Tibial artery (tissue), 4 donors: ENCODE measurements around the gene MAPKAP1.
A peak's percentile ranks its signal among the peaks of the same experiment; 100 is the strongest.

Experiments used
- DNase-seq, 2 donors: peaks; one replicate each; pipeline ENCODE4 v3.0.0-alpha.2; 2019
- H3K27ac ChIP-seq, 2 donors: fragments of 200-600 bp; sonication (generic) in 1 of 2; 1 replicate in 1 of 2; 2 replicates in 1 of 2; pipeline ENCODE4 v1.5.1; 2018 to 2019; ENCODE audit warnings: mild to moderate bottlenecking in 1 of 2
- H3K27me3 ChIP-seq, 2 donors: fragments of 200-600 bp; sonication (generic) in 1 of 2; one replicate each; pipeline versions ENCODE4 v1.5.1 to v1.6.0; 2016 to 2019
- H3K36me3 ChIP-seq, 3 donors: fragments of 200-600 bp; sonication (generic) in 2 of 3; one replicate each; pipeline ENCODE4 v1.5.1; 2016 to 2019; ENCODE audit warnings: mild to moderate bottlenecking in 2 of 3
- H3K4me1 ChIP-seq, 4 donors: fragments of 200-600 bp; sonication (generic) in 2 of 4; 1 replicate in 3 of 4; 2 replicates in 1 of 4; pipeline ENCODE4 v1.5.1; 2016 to 2019
- H3K4me3 ChIP-seq, 2 donors: fragments of 200-600 bp; sonication (generic) in 1 of 2; 1 replicate in 1 of 2; 2 replicates in 1 of 2; pipeline ENCODE4 v1.5.1; 2018 to 2019; ENCODE audit warnings: mild to moderate bottlenecking in 2 of 2
- H3K9me3 ChIP-seq, 3 donors: fragments of 200-600 bp; sonication (generic) in 1 of 3; one replicate each; pipeline ENCODE4 v1.5.1; 2016 to 2019
- CTCF ChIP-seq, 2 experiments: fragments of 200-600 bp in 1 of 2; fragments of 450-650 bp in 1 of 2; IDR thresholded peaks; one replicate each; pipeline ENCODE4 v1.5.1; 2017 to 2019; ENCODE audit warnings: antibody characterized with exemption in 2 of 2, mild to moderate bottlenecking in 1 of 2, moderate library complexity in 1 of 2
- intact Hi-C: fragments of 100-400 bp; cut with DNase I; formaldehyde crosslinking; loops from one replicate; pipeline ENCODE4 v1.15.0; 2023; ENCODE audit warnings: low total_unique reads

MAPKAP1 gene

GRCh38 chr9:125476645-125477044 is 230.4 kb downstream of the MAPKAP1 start:
- Histone ChIP-seq H3K4me3 (no peak overlapping the region), H3K36me3 (peaks cover 0 to 21% (median 5%) of the 10 kb centered on the region in 3 donors), H3K27me3 (no peaks in the 10 kb centered on the region), H3K27ac (no peak overlapping the region), H3K4me1 (peaks cover 0 to 22% (median 15%) of the 10 kb centered on the region in 4 donors), H3K9me3 (no peaks in the 10 kb centered on the region)
- DNase-seq, result no peak
- intact Hi-C loops, result no loop called here
- no peak for TF ChIP-seq CTCF (IDR thresholded peaks at IDR 0.05)

DNA sequence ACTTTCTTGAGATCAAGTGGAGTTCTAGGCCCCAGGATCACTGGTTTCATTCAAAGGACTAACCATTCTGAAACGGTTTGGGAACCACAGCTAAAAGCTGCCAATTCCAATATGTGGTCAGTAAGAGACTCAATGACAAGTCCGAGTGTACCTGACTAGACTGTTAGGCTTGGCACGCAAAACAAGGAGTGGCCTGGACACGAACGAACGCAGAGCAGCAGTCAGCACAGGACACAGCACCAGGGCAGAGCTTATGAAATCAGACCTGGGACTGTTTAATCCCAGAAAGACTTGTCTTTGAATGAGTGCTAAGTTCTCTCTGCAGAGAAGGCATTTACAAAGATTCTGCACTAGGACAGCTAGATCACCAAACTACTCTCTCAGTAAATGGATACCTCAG is 231.6 kb downstream of the MAPKAP1 start:
- Histone ChIP-seq H3K4me1 (peaks cover 0 to 22% (median 15%) of the 10 kb centered on the region in 4 donors), H3K36me3 (peaks cover 0 to 23% (median 0%) of the 10 kb centered on the region in 3 donors), H3K27me3 (no peaks in the 10 kb centered on the region), H3K9me3 (no peaks in the 10 kb centered on the region), H3K27ac (no peak overlapping the region), H3K4me3 (no peak overlapping the region)
- DNase-seq, result no peak
- no peak for TF ChIP-seq CTCF (IDR thresholded peaks at IDR 0.05)
- intact Hi-C loops, result no loop called here

- intact Hi-C loops, result no loop called here
- Histone ChIP-seq H3K27me3 (no peaks in the 10 kb centered on the region), H3K4me1 (peaks cover 0 to 22% (median 15%) of the 10 kb centered on the region in 4 donors), H3K36me3 (peaks cover 0 to 23% (median 0%) of the 10 kb centered on the region in 3 donors), H3K27ac (peak overlapping the region; percentile 14 to 46), H3K4me3 (no peak overlapping the region), H3K9me3 (no peaks in the 10 kb centered on the region)
- peak in 1 of 2 experiments; percentile 10 for TF ChIP-seq CTCF (IDR thresholded peaks at IDR 0.05)
- no peak for DNase-seq
Measured at GRCh38 chr9:125472926-125473701, 233.9 kb downstream of the MAPKAP1 start.

DNA sequence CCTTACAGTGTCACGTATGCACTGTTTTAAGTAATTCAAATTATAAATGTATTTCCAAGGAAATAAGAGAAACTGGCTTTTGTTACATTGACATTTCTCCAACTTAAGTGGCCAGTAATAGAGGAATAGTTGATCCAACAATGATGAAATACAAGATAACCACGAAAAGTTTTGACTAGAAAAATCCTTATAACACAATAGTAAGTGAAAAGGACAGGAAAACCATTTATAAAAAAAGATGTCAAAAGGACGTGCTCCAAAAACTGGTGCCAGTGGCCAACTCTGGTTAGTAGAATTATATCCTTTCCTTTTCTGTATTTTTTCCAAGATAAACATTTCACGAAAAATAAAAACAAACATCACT is 234.5 kb downstream of the MAPKAP1 start:
- Histone ChIP-seq H3K27me3 (no peaks in the 10 kb centered on the region), H3K9me3 (no peaks in the 10 kb centered on the region), H3K27ac (peak overlapping the region; percentile 14 to 46), H3K36me3 (peaks cover 0 to 23% (median 0%) of the 10 kb centered on the region in 3 donors), H3K4me3 (no peak overlapping the region), H3K4me1 (peaks cover 0 to 22% (median 15%) of the 10 kb centered on the region in 4 donors)
- DNase-seq, result no peak
- intact Hi-C loops, result no loop called here
- TF ChIP-seq CTCF (IDR thresholded peaks at IDR 0.05), result no peak

DNA sequence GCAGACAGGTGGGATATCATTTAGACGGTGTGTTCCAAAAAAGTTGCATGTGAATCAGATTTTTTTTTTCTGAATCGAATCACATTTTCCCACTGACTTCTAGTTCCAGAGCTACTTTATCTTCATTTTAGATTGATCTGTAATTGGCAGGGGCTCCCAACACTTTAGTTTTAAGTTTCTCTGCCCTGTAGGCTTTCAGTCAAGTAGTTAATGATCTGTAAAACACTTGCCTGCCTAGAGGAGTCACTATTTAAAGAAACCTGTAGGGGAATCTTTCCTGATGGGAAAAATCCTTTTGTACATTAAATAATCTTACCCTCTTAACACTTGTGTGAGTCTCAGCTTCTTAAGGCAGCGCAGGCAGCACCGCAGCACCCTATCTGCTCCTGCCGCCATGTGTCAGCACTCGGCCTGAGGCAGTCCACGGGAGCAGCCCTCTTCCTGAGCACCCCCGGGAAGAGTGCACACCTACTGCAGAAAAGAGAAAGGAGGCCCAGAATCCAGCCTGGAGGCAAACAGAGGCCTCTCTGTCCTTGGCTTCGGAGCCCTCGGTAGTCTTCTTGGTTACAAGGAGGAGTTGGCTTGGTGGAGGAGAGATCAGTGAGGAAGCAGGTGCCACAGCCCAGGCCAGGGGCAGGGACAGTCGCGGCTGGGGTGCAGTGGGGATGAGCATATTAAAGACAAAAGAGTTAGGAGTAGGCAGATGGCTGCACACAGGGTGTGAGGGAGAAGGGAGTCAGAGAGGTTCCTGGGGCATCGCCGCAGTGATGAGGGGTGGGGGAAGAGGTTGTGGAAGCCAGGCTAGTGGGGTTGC is 236.0 kb downstream of the MAPKAP1 start:
- DNase-seq, result no peak
- H3K27ac ChIP-seq, result no peak overlapping the region
- TF ChIP-seq CTCF (IDR thresholded peaks at IDR 0.05), result no peak
- no peaks in the 10 kb centered on the region for H3K9me3 ChIP-seq
- intact Hi-C loops, result no loop called here
- H3K36me3 ChIP-seq, result peaks cover 0 to 34% (median 0%) of the 10 kb centered on the region in 3 donors
- no peak overlapping the region for H3K4me3 ChIP-seq
- H3K27me3 ChIP-seq, result no peaks in the 10 kb centered on the region
- H3K4me1 ChIP-seq, result peaks cover 0 to 22% (median 15%) of the 10 kb centered on the region in 4 donors
